Measurements from ENCODE around the gene ECE2.
"Not testable (repeated sequence)": the region's sequence is repeated elsewhere in the genome, so short reads cannot be mapped to it uniquely, and the experiment has no call there.

The ECE2 gene

GRCh38 chr3:184259396-184259877 lies 16.4 kb upstream of the ECE2 start:
- TF ChIP-seq, protein P1, sequence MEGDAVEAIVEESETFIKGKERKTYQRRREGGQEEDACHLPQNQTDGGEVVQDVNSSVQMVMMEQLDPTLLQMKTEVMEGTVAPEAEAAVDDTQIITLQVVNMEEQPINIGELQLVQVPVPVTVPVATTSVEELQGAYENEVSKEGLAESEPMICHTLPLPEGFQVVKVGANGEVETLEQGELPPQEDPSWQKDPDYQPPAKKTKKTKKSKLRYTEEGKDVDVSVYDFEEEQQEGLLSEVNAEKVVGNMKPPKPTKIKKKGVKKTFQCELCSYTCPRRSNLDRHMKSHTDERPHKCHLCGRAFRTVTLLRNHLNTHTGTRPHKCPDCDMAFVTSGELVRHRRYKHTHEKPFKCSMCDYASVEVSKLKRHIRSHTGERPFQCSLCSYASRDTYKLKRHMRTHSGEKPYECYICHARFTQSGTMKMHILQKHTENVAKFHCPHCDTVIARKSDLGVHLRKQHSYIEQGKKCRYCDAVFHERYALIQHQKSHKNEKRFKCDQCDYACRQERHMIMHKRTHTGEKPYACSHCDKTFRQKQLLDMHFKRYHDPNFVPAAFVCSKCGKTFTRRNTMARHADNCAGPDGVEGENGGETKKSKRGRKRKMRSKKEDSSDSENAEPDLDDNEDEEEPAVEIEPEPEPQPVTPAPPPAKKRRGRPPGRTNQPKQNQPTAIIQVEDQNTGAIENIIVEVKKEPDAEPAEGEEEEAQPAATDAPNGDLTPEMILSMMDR (conservative IDR thresholded peaks at IDR 0.05; ENCODE audit: control insufficient read depth, insufficient read depth, low read depth, low read length), result no peak
- H3K4me3 ChIP-seq (ENCODE audit: control insufficient read depth, low read depth, low read length), result no peak overlapping the region
- no peak for DNase-seq (ENCODE audit: low read depth)

- TF ChIP-seq, protein P1 (conservative IDR thresholded peaks at IDR 0.05; ENCODE audit: control insufficient read depth, insufficient read depth, low read depth, low read length), result no peak
Observed at GRCh38 chr3:184259878-184260723, 15.7 kb upstream of the ECE2 start.

GRCh38 chr3:184260724-184261269 lies 15.0 kb upstream of the ECE2 start:
- TF ChIP-seq, protein P1 (conservative IDR thresholded peaks at IDR 0.05; ENCODE audit: control insufficient read depth, insufficient read depth, low read depth, low read length), result no peak
- DNase-seq (ENCODE audit: low read depth), result no peak
- H3K4me3 ChIP-seq (ENCODE audit: control insufficient read depth, low read depth, low read length), result peak overlapping the region; percentile 25

More at GRCh38 chr3:184259878-184260723, 15.7 kb upstream of the ECE2 start:
- H3K4me3 ChIP-seq (ENCODE audit: control insufficient read depth, low read depth, low read length), result peak overlapping the region; percentile 10
- DNase-seq (ENCODE audit: low read depth), result no peak

DNA sequence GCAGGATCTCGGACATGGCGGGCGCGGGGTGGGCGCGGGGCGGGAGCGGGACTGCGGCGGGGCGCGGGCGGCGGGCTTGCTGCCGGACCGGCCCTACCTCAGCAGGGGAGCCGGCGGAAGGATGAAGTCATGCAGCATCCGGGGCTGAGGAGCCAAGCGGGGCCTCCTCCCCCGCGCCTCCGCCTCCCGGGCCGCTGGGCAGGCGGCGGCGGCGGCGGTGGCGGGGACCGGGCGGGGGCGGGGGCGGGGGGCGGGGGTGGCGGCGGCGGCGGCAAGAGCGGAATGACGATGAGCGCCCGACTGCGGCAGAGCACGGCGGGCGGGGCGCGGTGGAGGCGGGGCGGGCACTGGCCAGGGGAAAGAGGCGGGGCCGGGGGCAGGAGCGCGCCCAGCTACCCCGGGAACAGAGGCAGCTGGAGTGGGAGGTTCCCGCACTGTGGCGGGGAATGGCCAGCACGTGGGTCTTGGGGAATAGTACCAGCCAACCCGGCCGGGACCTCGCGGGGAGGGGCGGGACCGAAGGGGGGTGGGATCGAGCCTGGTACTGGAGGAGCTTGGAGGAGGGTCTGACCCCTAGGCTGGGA lies 14.5 kb upstream of the ECE2 start, which contains the start of gene CAMK2N2:
TSS of gene CAMK2N2 (minus strand) at position 284 of the 584 bp plus-strand sequence. CDS start at position 16, 268 bp downstream.
- H3K4me3 ChIP-seq (ENCODE audit: control insufficient read depth, low read depth, low read length), result peak within 1 kb of the TSS; percentile 47
- TF ChIP-seq, protein P1 (conservative IDR thresholded peaks at IDR 0.05; ENCODE audit: control insufficient read depth, insufficient read depth, low read depth, low read length), result no peak
- DNase-seq (ENCODE audit: low read depth), result peak; percentile 36

- DNase-seq (ENCODE audit: low read depth), result peak; percentile 37
- peak overlapping the region; percentile 47 for H3K4me3 ChIP-seq (ENCODE audit: control insufficient read depth, low read depth, low read length)
- TF ChIP-seq, protein P1 (conservative IDR thresholded peaks at IDR 0.05; ENCODE audit: control insufficient read depth, insufficient read depth, low read depth, low read length), result no peak
Observed at GRCh38 chr3:184261854-184262763, 13.7 kb upstream of the ECE2 start.

- DNase-seq (ENCODE audit: low read depth), result no peak
- no peak overlapping the region for H3K4me3 ChIP-seq (ENCODE audit: control insufficient read depth, low read depth, low read length)
- TF ChIP-seq, protein P1 (conservative IDR thresholded peaks at IDR 0.05; ENCODE audit: control insufficient read depth, insufficient read depth, low read depth, low read length), result no peak
Observed at GRCh38 chr3:184262764-184263179, 13.1 kb upstream of the ECE2 start.

GRCh38 chr3:184267249-184267648 lies 8.6 kb upstream of the ECE2 start:
- H3K4me3 ChIP-seq (ENCODE audit: control insufficient read depth, low read depth, low read length); DNase-seq (ENCODE audit: low read depth): not testable (repeated sequence)
